Peyer's patch (tissue), 4 donors: ENCODE measurements around the gene DOCK2. TPM values are rescaled to one million over a fixed set of nuclear protein-coding genes. Genes with fewer than 3 reads are reported as not detected.

Source experiments
- DNase-seq, 3 donors: peaks; one replicate each; pipeline ENCODE4 v3.0.0-alpha.2; 2017 to 2019
- H3K27ac ChIP-seq, 4 donors: fragments of 200-600 bp; sonication (generic); one replicate each; pipeline ENCODE4 v1.5.1; 2016 to 2019
- H3K27me3 ChIP-seq, 2 donors: fragments of 200-600 bp; sonication (generic); one replicate each; pipeline ENCODE4 v1.5.1; 2019
- H3K36me3 ChIP-seq, 3 donors: fragments of 200-600 bp; sonication (generic); one replicate each; pipeline ENCODE4 v1.5.1; 2016 to 2019
- H3K4me1 ChIP-seq, 4 donors: fragments of 200-600 bp; sonication (generic); one replicate each; pipeline ENCODE4 v1.5.1; 2016 to 2019
- H3K4me3 ChIP-seq, 4 donors: fragments of 200-600 bp; sonication (generic); 1 replicate in 3 of 4; 2 replicates in 1 of 4; pipeline ENCODE4 v1.5.1; 2016 to 2019; ENCODE audit warnings: mild to moderate bottlenecking in 1 of 4
- H3K9me3 ChIP-seq, 4 donors: fragments of 200-600 bp; sonication (generic); one replicate each; pipeline ENCODE4 v1.5.1; 2016 to 2019; ENCODE audit warnings: mild to moderate bottlenecking in 1 of 4
- CTCF ChIP-seq, 6 experiments: fragments of 450-650 bp in 4 of 6; fragments of 200-600 bp in 2 of 6; sonication (generic) in 1 of 6; IDR thresholded peaks; one replicate each; pipeline ENCODE4 v1.5.1; 2017 to 2019; ENCODE audit warnings: antibody characterized with exemption in 6 of 6, mild to moderate bottlenecking in 3 of 6, moderate library complexity in 1 of 6
- POLR2A ChIP-seq, 2 donors: fragments of 450-650 bp; IDR thresholded peaks; one replicate each; pipeline ENCODE4 v1.5.1; 2017; ENCODE audit warnings: antibody characterized with exemption in 2 of 2, mild to moderate bottlenecking in 2 of 2, moderate library complexity in 2 of 2
- total RNA-seq, 4 donors: library from RNA; depleted of rRNA; stranded (reverse); fragments of >200 nt; gene quantifications; one replicate each; pipeline ENCODE4 v1.1.0, GENCODE V29; 2016

The DOCK2 gene
- total RNA-seq, 4 donors from 2014 or later: 13.8 to 200 (median 17.8) TPM

- no peak for TF ChIP-seq CTCF (IDR thresholded peaks at IDR 0.05)
- TF ChIP-seq POLR2A (IDR thresholded peaks at IDR 0.05): no peak
- Histone ChIP-seq H3K27ac (no peak within 1 kb of the TSS), H3K4me1 (no peaks in the 10 kb centered on the region), H3K9me3 (no peaks in the 10 kb centered on the region), H3K27me3 (no peaks in the 10 kb centered on the region), H3K36me3 (no peaks in the 10 kb centered on the region), H3K4me3 (no peak within 1 kb of the TSS)
- no peak for DNase-seq
These were observed 468.9 kb downstream of the DOCK2 start, which contains the start of gene FOXI1 for GRCh38 chr5:170105642-170106611. Gene FOXI1, plus strand, starts transcription at chr5:170105897. Its CDS starts 61 bp downstream, at chr5:170105958.

GRCh38 chr5:170107674-170108073, 470.6 kb downstream of the DOCK2 start:
- Histone ChIP-seq H3K4me3 (no peak overlapping the region), H3K4me1 (no peaks in the 10 kb centered on the region), H3K27ac (no peak overlapping the region), H3K27me3 (no peaks in the 10 kb centered on the region), H3K9me3 (no peaks in the 10 kb centered on the region), H3K36me3 (no peaks in the 10 kb centered on the region)
- DNase-seq: no peak
- TF ChIP-seq CTCF (IDR thresholded peaks at IDR 0.05): no peak
- TF ChIP-seq POLR2A (IDR thresholded peaks at IDR 0.05): no peak

- Histone ChIP-seq H3K36me3 (no peaks in the 10 kb centered on the region), H3K27ac (no peak overlapping the region), H3K27me3 (no peaks in the 10 kb centered on the region), H3K4me1 (no peaks in the 10 kb centered on the region), H3K4me3 (no peak overlapping the region), H3K9me3 (no peaks in the 10 kb centered on the region)
- DNase-seq: no peak
- no peak for TF ChIP-seq POLR2A (IDR thresholded peaks at IDR 0.05)
- TF ChIP-seq CTCF (IDR thresholded peaks at IDR 0.05): no peak
These were observed 471.3 kb downstream of the DOCK2 start for GRCh38 chr5:170108266-170108785.

DNA sequence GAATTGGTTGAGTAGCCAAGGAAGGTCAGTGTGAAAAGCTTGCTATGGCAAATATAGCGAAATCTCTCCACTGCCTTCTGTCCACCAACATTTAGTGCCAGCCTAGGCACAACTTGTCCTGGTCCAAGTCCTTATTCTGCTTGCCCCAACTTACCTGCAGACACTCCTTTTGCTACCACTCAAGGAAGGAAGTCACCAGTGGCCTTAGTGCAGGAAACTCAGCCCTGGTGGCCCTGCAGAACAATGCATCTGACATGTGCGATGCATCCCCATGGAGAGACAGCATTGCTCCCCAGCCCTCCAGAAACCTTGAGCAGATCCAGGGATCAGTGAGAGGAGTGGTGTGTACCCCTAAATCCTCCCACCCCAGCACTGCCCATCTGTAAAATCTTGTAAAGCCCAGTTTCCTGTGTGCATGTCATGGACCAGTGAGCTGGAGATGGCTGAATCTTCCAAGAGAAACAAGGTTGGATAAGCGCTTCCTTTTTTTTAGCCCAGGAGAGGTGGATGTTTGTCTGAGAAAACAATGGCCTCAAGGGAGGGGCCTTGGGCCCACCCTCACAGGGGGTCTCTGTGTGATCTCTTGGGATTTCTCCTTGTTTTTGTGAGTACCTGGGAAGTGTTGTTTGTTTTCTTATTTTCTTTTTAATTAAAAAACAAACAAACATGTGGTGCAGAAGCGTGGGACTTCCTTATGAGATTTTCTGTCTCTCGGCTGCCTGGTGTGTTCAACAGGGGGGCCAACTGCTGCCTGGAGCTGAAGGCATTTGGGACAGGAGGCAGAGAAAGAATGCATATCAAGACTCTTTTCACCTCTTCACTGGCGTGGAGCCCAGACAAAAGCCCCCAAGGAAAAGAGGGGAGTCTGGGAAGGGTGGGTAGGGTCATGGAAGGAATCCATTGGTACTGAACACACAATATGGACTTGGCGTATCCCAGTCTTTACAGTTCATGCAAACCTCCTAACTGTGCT, 472.3 kb downstream of the DOCK2 start:
- Histone ChIP-seq H3K4me3 (no peak overlapping the region), H3K27ac (no peak overlapping the region), H3K4me1 (no peaks in the 10 kb centered on the region), H3K27me3 (no peaks in the 10 kb centered on the region), H3K9me3 (no peaks in the 10 kb centered on the region), H3K36me3 (no peaks in the 10 kb centered on the region)
- TF ChIP-seq POLR2A (IDR thresholded peaks at IDR 0.05) (no peak), CTCF (IDR thresholded peaks at IDR 0.05) (no peak)
- no peak for DNase-seq

- no peak for TF ChIP-seq POLR2A (IDR thresholded peaks at IDR 0.05)
- no peak for TF ChIP-seq CTCF (IDR thresholded peaks at IDR 0.05)
- H3K27ac ChIP-seq: no peak overlapping the region
These were observed 473.5 kb downstream of the DOCK2 start for GRCh38 chr5:170110403-170111087.

More at GRCh38 chr5:170110403-170111087, 473.5 kb downstream of the DOCK2 start:
- no peaks in the 10 kb centered on the region for H3K4me1 ChIP-seq
- no peaks in the 10 kb centered on the region for H3K9me3 ChIP-seq
- H3K4me3 ChIP-seq: no peak overlapping the region
- no peak for DNase-seq
- H3K36me3 ChIP-seq: no peaks in the 10 kb centered on the region
- no peaks in the 10 kb centered on the region for H3K27me3 ChIP-seq
